Endothelial cell of umbilical vein (primary cell): Measurements from ENCODE around the gene IL4I1.

ENCODE experiments used
- EZH2 ChIP-seq: IDR thresholded peaks from 2 replicates; pipeline ENCODE4 v1.6.1; 2012; ENCODE audit warnings: borderline replicate concordance, low read depth, mild to moderate bottlenecking, moderate library complexity, low read length, inconsistent platforms; ENCODE audit not compliant: severe bottlenecking
- JUN ChIP-seq: IDR thresholded peaks from 2 replicates; pipeline ENCODE4 v1.6.1; 2011; ENCODE audit warnings: borderline replicate concordance, low read depth; ENCODE audit not compliant: insufficient read length, insufficient read depth
- MYC ChIP-seq: IDR thresholded peaks from one replicate; pipeline ENCODE4 v1.6.1; 2011; ENCODE audit warnings: mild to moderate bottlenecking, low read depth, low read length
- POLR2AphosphoS5 ChIP-seq: IDR thresholded peaks from 2 replicates; pipeline ENCODE4 v1.6.1; 2012; ENCODE audit warnings: low read depth, mild to moderate bottlenecking, control low read depth, low read length, moderate library complexity; ENCODE audit not compliant: insufficient read depth
- TF ChIP-seq, protein P1 (sequence below), 2 donors: IDR thresholded peaks; 1 replicate in 1 of 2; 2 replicates in 1 of 2; pipeline ENCODE4 v1.5.1; 2011; ENCODE audit warnings: low read length in 2 of 2, mild to moderate bottlenecking in 2 of 2, moderate library complexity in 2 of 2, control low read depth in 1 of 2, inconsistent platforms in 1 of 2, low read depth in 1 of 2; ENCODE audit not compliant: insufficient read depth in 1 of 2; ENCODE audit errors: extremely low read depth in 1 of 2

DNA sequence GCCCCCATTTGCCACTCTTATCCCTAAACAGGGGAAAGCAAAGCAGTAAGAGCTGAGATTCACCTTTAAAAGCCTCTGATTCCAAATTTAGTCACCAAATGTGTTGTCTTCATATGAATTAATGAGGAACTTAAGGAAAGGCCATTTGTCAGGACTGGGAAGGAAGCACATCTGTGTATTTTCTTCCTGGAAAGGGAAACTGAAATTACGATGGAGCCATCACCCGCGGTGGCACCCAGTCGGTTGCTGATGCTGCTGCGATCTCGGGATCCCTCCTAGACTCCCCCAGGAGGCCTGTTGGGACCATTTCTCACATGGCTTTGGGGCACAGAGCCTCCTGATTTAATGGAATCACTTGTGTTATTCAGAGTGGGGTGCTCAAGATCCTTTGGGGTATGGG lies 7.4 kb upstream of the IL4I1 start:
- TF ChIP-seq, protein P1, sequence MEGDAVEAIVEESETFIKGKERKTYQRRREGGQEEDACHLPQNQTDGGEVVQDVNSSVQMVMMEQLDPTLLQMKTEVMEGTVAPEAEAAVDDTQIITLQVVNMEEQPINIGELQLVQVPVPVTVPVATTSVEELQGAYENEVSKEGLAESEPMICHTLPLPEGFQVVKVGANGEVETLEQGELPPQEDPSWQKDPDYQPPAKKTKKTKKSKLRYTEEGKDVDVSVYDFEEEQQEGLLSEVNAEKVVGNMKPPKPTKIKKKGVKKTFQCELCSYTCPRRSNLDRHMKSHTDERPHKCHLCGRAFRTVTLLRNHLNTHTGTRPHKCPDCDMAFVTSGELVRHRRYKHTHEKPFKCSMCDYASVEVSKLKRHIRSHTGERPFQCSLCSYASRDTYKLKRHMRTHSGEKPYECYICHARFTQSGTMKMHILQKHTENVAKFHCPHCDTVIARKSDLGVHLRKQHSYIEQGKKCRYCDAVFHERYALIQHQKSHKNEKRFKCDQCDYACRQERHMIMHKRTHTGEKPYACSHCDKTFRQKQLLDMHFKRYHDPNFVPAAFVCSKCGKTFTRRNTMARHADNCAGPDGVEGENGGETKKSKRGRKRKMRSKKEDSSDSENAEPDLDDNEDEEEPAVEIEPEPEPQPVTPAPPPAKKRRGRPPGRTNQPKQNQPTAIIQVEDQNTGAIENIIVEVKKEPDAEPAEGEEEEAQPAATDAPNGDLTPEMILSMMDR (IDR thresholded peaks at IDR 0.05; ENCODE audit: extremely low read depth in 1 of 2, insufficient read depth in 1 of 2, low read depth in 1 of 2, low read length in 2 of 2) = no peak
- TF ChIP-seq MYC = no peak
- TF ChIP-seq EZH2 = no peak
- TF ChIP-seq POLR2AphosphoS5 = no peak
- no peak for TF ChIP-seq JUN
